ENCODE measurements around the gene ACTA1. TPM values are rescaled to one million over a fixed set of nuclear protein-coding genes. Genes with fewer than 3 reads are reported as not detected.

ACTA1 gene
- total and polyA plus RNA-seq, 2 of the 8 experiments (the other 6 are each of a cell fraction or from before 2014, with no cell fraction given): 23.5 to 58.2 TPM

GRCh38 chr1:229425564-229426159, 8.2 kb downstream of the ACTA1 start (continued):
- TF ChIP-seq JUN (IDR thresholded peaks at IDR 0.05; ENCODE audit: low read depth, low read length): no peak
- no peak for TF ChIP-seq RNF2 (IDR thresholded peaks at IDR 0.05; ENCODE audit: borderline replicate concordance, low read depth, low read length, missing control alignments, poor library complexity, severe bottlenecking)
- TF ChIP-seq ZNF274 (IDR thresholded peaks at IDR 0.05; ENCODE audit: borderline replicate concordance, extremely low read depth, low read length): no peak

All from H1 (cell line).